Transverse colon (tissue), 4 donors: ENCODE results near the gene XYLT1. TPM values are rescaled to one million over a fixed set of nuclear protein-coding genes. Genes with fewer than 3 reads are reported as not detected.

Source experiments
- DNase-seq: peaks from one replicate; pipeline ENCODE4 v3.0.0-alpha.2; 2019
- H3K27ac ChIP-seq, 4 donors: fragments of 200-600 bp; sonication (generic); 2 replicates each; pipeline ENCODE4 v1.5.1; 2016 to 2018; ENCODE audit warnings: inconsistent platforms in 4 of 4
- H3K27me3 ChIP-seq: fragments of 200-600 bp; sonication (generic); 2 replicates; pipeline ENCODE4 v1.5.1; 2017; ENCODE audit warnings: inconsistent platforms
- H3K36me3 ChIP-seq, 4 donors: fragments of 200-600 bp; sonication (generic); 2 replicates each; pipeline ENCODE4 v1.5.1; 2017 to 2019; ENCODE audit warnings: inconsistent platforms in 4 of 4
- H3K4me1 ChIP-seq, 4 donors: fragments of 200-600 bp; sonication (generic); 2 replicates each; pipeline ENCODE4 v1.5.1; 2017 to 2020; ENCODE audit warnings: inconsistent platforms in 4 of 4
- H3K4me3 ChIP-seq, 4 donors: fragments of 200-600 bp; sonication (generic); 1 replicate in 1 of 4; 2 replicates in 3 of 4; pipeline versions ENCODE4 v1.5.1 to v1.6.1; 2017 to 2019; ENCODE audit warnings: inconsistent platforms in 4 of 4
- H3K9me3 ChIP-seq, 2 donors: fragments of 200-600 bp; sonication (generic); 2 replicates each; pipeline ENCODE4 v1.5.1; 2017 to 2019; ENCODE audit warnings: inconsistent platforms in 2 of 2
- CTCF ChIP-seq, 5 experiments: fragments of 200-600 bp in 3 of 5; fragments of 450-650 bp in 2 of 5; sonication (generic) in 3 of 5; IDR thresholded peaks; 1 replicate in 2 of 5; 2 replicates in 3 of 5; pipeline ENCODE4 v1.5.1; 2016 to 2017; ENCODE audit warnings: antibody characterized with exemption in 5 of 5, inconsistent platforms in 3 of 5, mild to moderate bottlenecking in 2 of 5, moderate library complexity in 1 of 5
- EP300 ChIP-seq: sonication (generic); formaldehyde crosslinking; IDR thresholded peaks from one replicate; pipeline ENCODE4 v1.6.1; 2017; ENCODE audit warnings: antibody characterized with exemption, low read depth
- POLR2A ChIP-seq: fragments of 450-650 bp; IDR thresholded peaks from one replicate; pipeline ENCODE4 v1.6.1; 2016; ENCODE audit warnings: antibody characterized with exemption, mild to moderate bottlenecking, moderate library complexity
- POLR2AphosphoS5 ChIP-seq, 3 donors: sonication (generic); formaldehyde crosslinking; IDR thresholded peaks; one replicate each; pipeline ENCODE4 v1.6.1; 2016; ENCODE audit warnings: antibody characterized with exemption in 3 of 3
- WGBS, 2 donors: methylation state at CpG; one replicate each; pipeline ENCODE4 v1.1.5; 2018; ENCODE audit warnings: low coverage in 1 of 2; 5-methylcytosine and 5-hydroxymethylcytosine counted together
- in situ Hi-C, 4 donors: fragments of 200-750 bp; cut with MboI; loops; one replicate each; pipeline versions ENCODE4 v1.15.0 to v1.15.1; 2017; ENCODE audit warnings: low sequenced_read_pairs in 3 of 4, low pct_ligation_motif_present in 1 of 4, low pct_unique_long_range_greater_than_20kb in 1 of 4
- intact Hi-C: fragments of 100-400 bp; cut with DNase I; formaldehyde crosslinking; loops from one replicate; pipeline ENCODE4 v1.15.1; 2023; ENCODE audit warnings: low total_unique reads
- total RNA-seq, 4 donors: library from RNA; depleted of rRNA; stranded (reverse); fragments of >200 nt; gene quantifications; one replicate each; pipeline ENCODE4 v1.1.0, GENCODE V29; 2016

XYLT1 gene
- total RNA-seq, 4 donors from 2014 or later: 22.3 to 44.6 (median 39.4) TPM

- no peaks in the 10 kb centered on the region for H3K27me3 ChIP-seq
- no peaks in the 10 kb centered on the region for H3K9me3 ChIP-seq
- H3K4me1 ChIP-seq: no peaks in the 10 kb centered on the region
- TF ChIP-seq POLR2A: no peak
- TF ChIP-seq CTCF (IDR thresholded peaks at IDR 0.05): no peak
- no peak for TF ChIP-seq POLR2AphosphoS5 (IDR thresholded peaks at IDR 0.05)
- no peak for TF ChIP-seq EP300
- H3K36me3 ChIP-seq: no peaks in the 10 kb centered on the region
- in situ Hi-C loops: no loop called here
- no peak overlapping the region for H3K4me3 ChIP-seq
- WGBS, 2 donors: 77 to 93% methylated on average over 2 to 3 of the region's 3 CpGs
- DNase-seq: no peak
- intact Hi-C loops: no loop called here
- H3K27ac ChIP-seq: no peak overlapping the region
These were observed 367.5 kb downstream of the XYLT1 start for GRCh38 chr16:17103216-17103615.

GRCh38 chr16:17101646-17102045, 369.1 kb downstream of the XYLT1 start:
- no peaks in the 10 kb centered on the region for H3K9me3 ChIP-seq
- no peaks in the 10 kb centered on the region for H3K27me3 ChIP-seq
- H3K27ac ChIP-seq: no peak overlapping the region
- in situ Hi-C loops (no loop called here), intact Hi-C loops (no loop called here)
- TF ChIP-seq CTCF (IDR thresholded peaks at IDR 0.05) (no peak), EP300 (no peak), POLR2A (no peak), POLR2AphosphoS5 (IDR thresholded peaks at IDR 0.05) (no peak)
- no peak overlapping the region for H3K4me3 ChIP-seq
- H3K4me1 ChIP-seq: no peaks in the 10 kb centered on the region
- DNase-seq: no peak
- 71 to 84% methylated on average over 2 of the region's 2 CpGs for WGBS, 2 donors
- H3K36me3 ChIP-seq: no peaks in the 10 kb centered on the region

GRCh38 chr16:17098685-17099084, 372.1 kb downstream of the XYLT1 start:
- H3K4me1 ChIP-seq: no peaks in the 10 kb centered on the region
- no peak overlapping the region for H3K4me3 ChIP-seq
- H3K36me3 ChIP-seq: no peaks in the 10 kb centered on the region
- no peak overlapping the region for H3K27ac ChIP-seq
- in situ Hi-C loops: no loop called here
- intact Hi-C loops: no loop called here
- 90 to 100% methylated on average over 1 to 6 of the region's 6 CpGs for WGBS, 2 donors
- H3K27me3 ChIP-seq: no peaks in the 10 kb centered on the region
- DNase-seq: no peak
- H3K9me3 ChIP-seq: no peaks in the 10 kb centered on the region
- TF ChIP-seq CTCF (IDR thresholded peaks at IDR 0.05) (no peak), POLR2AphosphoS5 (IDR thresholded peaks at IDR 0.05) (no peak), POLR2A (no peak), EP300 (no peak)

- Histone ChIP-seq H3K9me3 (no peaks in the 10 kb centered on the region), H3K4me3 (no peak overlapping the region), H3K27me3 (no peaks in the 10 kb centered on the region), H3K36me3 (no peaks in the 10 kb centered on the region), H3K27ac (no peak overlapping the region), H3K4me1 (no peaks in the 10 kb centered on the region)
- in situ Hi-C loops: no loop called here
- intact Hi-C loops: no loop called here
- DNase-seq: no peak
- 47 to 58% methylated on average over 2 of the region's 2 CpGs for WGBS, 2 donors
- TF ChIP-seq EP300 (no peak), POLR2A (no peak), POLR2AphosphoS5 (IDR thresholded peaks at IDR 0.05) (no peak), CTCF (IDR thresholded peaks at IDR 0.05) (no peak)
These were observed 386.6 kb downstream of the XYLT1 start for GRCh38 chr16:17084130-17084529.
